ENCODE results near the gene NHLRC3. TPM values are rescaled to one million over a fixed set of nuclear protein-coding genes. Genes with fewer than 3 reads are reported as not detected.

The NHLRC3 gene
- total and polyA plus RNA-seq, 4 donors = 5.4 to 35.9 (median 19.7) TPM

GRCh38 chr13:39016787-39017186 is 21.5 kb upstream of the NHLRC3 start:
- intact Hi-C loops (cut with DNase I) = no loop called here
- 26 to 31% methylated on average over 2 of the region's 2 CpGs for WGBS, 2 donors
- no peak for ATAC-seq (ENCODE audit: low FRiP score)

GRCh38 chr13:39020853-39021462 is 17.3 kb upstream of the NHLRC3 start:
- DNase-seq = no peak
- H3K27me3 ChIP-seq (ENCODE audit: control insufficient read depth in 1 of 2, insufficient read depth in 2 of 2, low read length in 1 of 2) = no peaks in the 10 kb centered on the region
- WGBS, 2 donors = 77 to 81% methylated on average over 4 of the region's 4 CpGs
- H3K36me3 ChIP-seq (ENCODE audit: control insufficient read depth in 1 of 2, insufficient read depth in 2 of 2, low read length in 1 of 2) = peaks cover 11 to 12% of the 10 kb centered on the region in 2 donors
- no peak overlapping the region for H3K4me3 ChIP-seq (ENCODE audit: low read length in 2 of 2)
- H3K27ac ChIP-seq (ENCODE audit: low read depth in 1 of 2, low read length in 2 of 2) = no peak overlapping the region
- intact Hi-C loops (cut with DNase I) = no loop called here
- H3K4me1 ChIP-seq (ENCODE audit: control insufficient read depth in 1 of 2, insufficient read depth in 2 of 2, low read length in 2 of 2) = no peaks in the 10 kb centered on the region
- no peaks in the 10 kb centered on the region for H3K9me3 ChIP-seq (ENCODE audit: control insufficient read depth, low read length)
- no peak for ATAC-seq (ENCODE audit: low FRiP score)

More at GRCh38 chr13:39016787-39017186, 21.5 kb upstream of the NHLRC3 start:
- Histone ChIP-seq H3K4me3 (ENCODE audit: low read length in 2 of 2) (no peak overlapping the region), H3K9me3 (ENCODE audit: control insufficient read depth, low read length) (no peaks in the 10 kb centered on the region), H3K36me3 (ENCODE audit: control insufficient read depth in 1 of 2, insufficient read depth in 2 of 2, low read length in 1 of 2) (peaks cover 3 to 22% of the 10 kb centered on the region in 2 donors), H3K27ac (ENCODE audit: low read depth in 1 of 2, low read length in 2 of 2) (no peak overlapping the region), H3K27me3 (ENCODE audit: control insufficient read depth in 1 of 2, insufficient read depth in 2 of 2, low read length in 1 of 2) (no peaks in the 10 kb centered on the region), H3K4me1 (ENCODE audit: control insufficient read depth in 1 of 2, insufficient read depth in 2 of 2, low read length in 2 of 2) (no peaks in the 10 kb centered on the region)
- DNase-seq = no peak

- peaks cover 5 to 11% of the 10 kb centered on the region in 2 donors for H3K36me3 ChIP-seq (ENCODE audit: control insufficient read depth in 1 of 2, insufficient read depth in 2 of 2, low read length in 1 of 2)
- H3K27ac ChIP-seq (ENCODE audit: low read depth in 1 of 2, low read length in 2 of 2) = no peak overlapping the region
- H3K4me1 ChIP-seq (ENCODE audit: control insufficient read depth in 1 of 2, insufficient read depth in 2 of 2, low read length in 2 of 2) = no peaks in the 10 kb centered on the region
- DNase-seq = no peak
- ATAC-seq (ENCODE audit: low FRiP score) = no peak
- 84 to 93% methylated on average over 2 of the region's 2 CpGs for WGBS, 2 donors
- no peaks in the 10 kb centered on the region for H3K9me3 ChIP-seq (ENCODE audit: control insufficient read depth, low read length)
- intact Hi-C loops (cut with DNase I) = no loop called here
- no peak overlapping the region for H3K4me3 ChIP-seq (ENCODE audit: low read length in 2 of 2)
- no peaks in the 10 kb centered on the region for H3K27me3 ChIP-seq (ENCODE audit: control insufficient read depth in 1 of 2, insufficient read depth in 2 of 2, low read length in 1 of 2)
Observed at GRCh38 chr13:39023316-39023715, 14.9 kb upstream of the NHLRC3 start.

GRCh38 chr13:39023761-39024160 is 14.5 kb upstream of the NHLRC3 start:
- intact Hi-C loops (cut with DNase I) = no loop called here
- Histone ChIP-seq H3K27ac (ENCODE audit: low read depth in 1 of 2, low read length in 2 of 2) (no peak overlapping the region), H3K36me3 (ENCODE audit: control insufficient read depth in 1 of 2, insufficient read depth in 2 of 2, low read length in 1 of 2) (peaks cover 5 to 11% of the 10 kb centered on the region in 2 donors), H3K4me3 (ENCODE audit: low read length in 2 of 2) (no peak overlapping the region), H3K4me1 (ENCODE audit: control insufficient read depth in 1 of 2, insufficient read depth in 2 of 2, low read length in 2 of 2) (no peaks in the 10 kb centered on the region), H3K9me3 (ENCODE audit: control insufficient read depth, low read length) (no peaks in the 10 kb centered on the region), H3K27me3 (ENCODE audit: control insufficient read depth in 1 of 2, insufficient read depth in 2 of 2, low read length in 1 of 2) (no peaks in the 10 kb centered on the region)
- ATAC-seq (ENCODE audit: low FRiP score) (no peak), DNase-seq (no peak)

- intact Hi-C loops (cut with DNase I) = no loop called here
- no peak for ATAC-seq (ENCODE audit: low FRiP score)
Observed at GRCh38 chr13:39025433-39025839, 12.8 kb upstream of the NHLRC3 start.

GRCh38 chr13:39032150-39032549 is 6.1 kb upstream of the NHLRC3 start:
- H3K36me3 ChIP-seq (ENCODE audit: control insufficient read depth in 1 of 2, insufficient read depth in 2 of 2, low read length in 1 of 2) = no peaks in the 10 kb centered on the region
- no peaks in the 10 kb centered on the region for H3K4me1 ChIP-seq (ENCODE audit: control insufficient read depth in 1 of 2, insufficient read depth in 2 of 2, low read length in 2 of 2)
- intact Hi-C loops (cut with DNase I) = loop anchor here in 1 of 2 donors (10.0 kb wide), 1 partner anchor 623 kb away; the partner anchor contains the start of gene COG6
- no peaks in the 10 kb centered on the region for H3K27me3 ChIP-seq (ENCODE audit: control insufficient read depth in 1 of 2, insufficient read depth in 2 of 2, low read length in 1 of 2)
- DNase-seq = no peak
- H3K27ac ChIP-seq (ENCODE audit: low read depth in 1 of 2, low read length in 2 of 2) = no peak overlapping the region
- WGBS, 2 donors = 91 to 97% methylated on average over 1 of the region's 1 CpG
- no peaks in the 10 kb centered on the region for H3K9me3 ChIP-seq (ENCODE audit: control insufficient read depth, low read length)
- ATAC-seq (ENCODE audit: low FRiP score) = no peak
- H3K4me3 ChIP-seq (ENCODE audit: low read length in 2 of 2) = no peak overlapping the region

More at GRCh38 chr13:39025433-39025839, 12.8 kb upstream of the NHLRC3 start:
- Histone ChIP-seq H3K27me3 (ENCODE audit: control insufficient read depth in 1 of 2, insufficient read depth in 2 of 2, low read length in 1 of 2) (no peaks in the 10 kb centered on the region), H3K4me3 (ENCODE audit: low read length in 2 of 2) (no peak overlapping the region), H3K4me1 (ENCODE audit: control insufficient read depth in 1 of 2, insufficient read depth in 2 of 2, low read length in 2 of 2) (no peaks in the 10 kb centered on the region), H3K36me3 (ENCODE audit: control insufficient read depth in 1 of 2, insufficient read depth in 2 of 2, low read length in 1 of 2) (peaks cover 5 to 11% of the 10 kb centered on the region in 2 donors), H3K27ac (ENCODE audit: low read depth in 1 of 2, low read length in 2 of 2) (no peak overlapping the region), H3K9me3 (ENCODE audit: control insufficient read depth, low read length) (no peaks in the 10 kb centered on the region)
- no peak for DNase-seq
- WGBS, 2 donors = 69 to 87% methylated on average over 2 of the region's 2 CpGs

- Histone ChIP-seq H3K4me3 (ENCODE audit: low read length in 2 of 2) (no peak overlapping the region), H3K4me1 (ENCODE audit: control insufficient read depth in 1 of 2, insufficient read depth in 2 of 2, low read length in 2 of 2) (no peaks in the 10 kb centered on the region), H3K36me3 (ENCODE audit: control insufficient read depth in 1 of 2, insufficient read depth in 2 of 2, low read length in 1 of 2) (no peaks in the 10 kb centered on the region), H3K9me3 (ENCODE audit: control insufficient read depth, low read length) (no peaks in the 10 kb centered on the region), H3K27ac (ENCODE audit: low read depth in 1 of 2, low read length in 2 of 2) (no peak overlapping the region), H3K27me3 (ENCODE audit: control insufficient read depth in 1 of 2, insufficient read depth in 2 of 2, low read length in 1 of 2) (no peaks in the 10 kb centered on the region)
- intact Hi-C loops (cut with DNase I) = loop anchor here in 1 of 2 donors (10.0 kb wide), 1 partner anchor 621 kb away; the partner anchor contains the start of gene COG6
- DNase-seq (no peak), ATAC-seq (ENCODE audit: low FRiP score) (no peak)
- 78 to 82% methylated on average over 1 of the region's 1 CpG for WGBS, 2 donors
Observed at GRCh38 chr13:39034085-39034484, 4.2 kb upstream of the NHLRC3 start.

GRCh38 chr13:39035204-39035603 is 3.1 kb upstream of the NHLRC3 start:
- WGBS, 2 donors = 38 to 42% methylated on average over 2 of the region's 2 CpGs
- Histone ChIP-seq H3K36me3 (ENCODE audit: control insufficient read depth in 1 of 2, insufficient read depth in 2 of 2, low read length in 1 of 2) (no peaks in the 10 kb centered on the region), H3K9me3 (ENCODE audit: control insufficient read depth, low read length) (no peaks in the 10 kb centered on the region), H3K27me3 (ENCODE audit: control insufficient read depth in 1 of 2, insufficient read depth in 2 of 2, low read length in 1 of 2) (no peaks in the 10 kb centered on the region), H3K4me3 (ENCODE audit: low read length in 2 of 2) (no peak overlapping the region), H3K27ac (ENCODE audit: low read depth in 1 of 2, low read length in 2 of 2) (no peak overlapping the region), H3K4me1 (ENCODE audit: control insufficient read depth in 1 of 2, insufficient read depth in 2 of 2, low read length in 2 of 2) (no peaks in the 10 kb centered on the region)
- ATAC-seq (ENCODE audit: low FRiP score) (no peak), DNase-seq (no peak)
- intact Hi-C loops (cut with DNase I) = loop anchor here in 1 of 2 donors (10.0 kb wide), 1 partner anchor 620 kb away; the partner anchor contains the start of gene COG6

GRCh38 chr13:39035799-39036198 is 2.5 kb upstream of the NHLRC3 start:
- Histone ChIP-seq H3K9me3 (ENCODE audit: control insufficient read depth, low read length) (no peaks in the 10 kb centered on the region), H3K4me3 (ENCODE audit: low read length in 2 of 2) (peak overlapping the region; percentile 5 to 100), H3K27ac (ENCODE audit: low read depth in 1 of 2, low read length in 2 of 2) (no peak overlapping the region), H3K36me3 (ENCODE audit: control insufficient read depth in 1 of 2, insufficient read depth in 2 of 2, low read length in 1 of 2) (no peaks in the 10 kb centered on the region), H3K4me1 (ENCODE audit: control insufficient read depth in 1 of 2, insufficient read depth in 2 of 2, low read length in 2 of 2) (no peaks in the 10 kb centered on the region), H3K27me3 (ENCODE audit: control insufficient read depth in 1 of 2, insufficient read depth in 2 of 2, low read length in 1 of 2) (no peaks in the 10 kb centered on the region)
- intact Hi-C loops (cut with DNase I) = loop anchor here in 1 of 2 donors (10.0 kb wide), 1 partner anchor 619 kb away; the partner anchor contains the start of gene COG6
- no peak for ATAC-seq (ENCODE audit: low FRiP score)
- DNase-seq = no peak
- 27 to 29% methylated on average over 2 of the region's 2 CpGs for WGBS, 2 donors

Measured in aorta (tissue), 5 donors.